NB4 (cell line): ENCODE data around the gene SETD5.

Experiments
- DNase-seq: peaks from one replicate; pipeline ENCODE4 v3.0.0; 2010; ENCODE audit warnings: low read depth
- H3K4me3 ChIP-seq: one replicate; pipeline ENCODE4 v1.5.1; 2011; ENCODE audit warnings: mild to moderate bottlenecking, low read depth, low read length, moderate library complexity
- MYC ChIP-seq: IDR thresholded peaks from 2 replicates; pipeline ENCODE4 v1.6.1; 2011; ENCODE audit warnings: low read depth, low read length
- POLR2A ChIP-seq: IDR thresholded peaks from 2 replicates; pipeline ENCODE4 v1.6.1; 2011; ENCODE audit warnings: mild to moderate bottlenecking; ENCODE audit not compliant: insufficient read length; ENCODE audit errors: extremely low read depth
- TF ChIP-seq, protein P1 (sequence below): IDR thresholded peaks from one replicate; pipeline ENCODE4 v1.5.1; 2012; ENCODE audit warnings: low read depth, low read length
- TF ChIP-seq, protein P2 (sequence below): IDR thresholded peaks from 2 replicates; pipeline ENCODE4 v1.6.1; 2011; ENCODE audit warnings: low read depth, low read length

Gene SETD5

DNA sequence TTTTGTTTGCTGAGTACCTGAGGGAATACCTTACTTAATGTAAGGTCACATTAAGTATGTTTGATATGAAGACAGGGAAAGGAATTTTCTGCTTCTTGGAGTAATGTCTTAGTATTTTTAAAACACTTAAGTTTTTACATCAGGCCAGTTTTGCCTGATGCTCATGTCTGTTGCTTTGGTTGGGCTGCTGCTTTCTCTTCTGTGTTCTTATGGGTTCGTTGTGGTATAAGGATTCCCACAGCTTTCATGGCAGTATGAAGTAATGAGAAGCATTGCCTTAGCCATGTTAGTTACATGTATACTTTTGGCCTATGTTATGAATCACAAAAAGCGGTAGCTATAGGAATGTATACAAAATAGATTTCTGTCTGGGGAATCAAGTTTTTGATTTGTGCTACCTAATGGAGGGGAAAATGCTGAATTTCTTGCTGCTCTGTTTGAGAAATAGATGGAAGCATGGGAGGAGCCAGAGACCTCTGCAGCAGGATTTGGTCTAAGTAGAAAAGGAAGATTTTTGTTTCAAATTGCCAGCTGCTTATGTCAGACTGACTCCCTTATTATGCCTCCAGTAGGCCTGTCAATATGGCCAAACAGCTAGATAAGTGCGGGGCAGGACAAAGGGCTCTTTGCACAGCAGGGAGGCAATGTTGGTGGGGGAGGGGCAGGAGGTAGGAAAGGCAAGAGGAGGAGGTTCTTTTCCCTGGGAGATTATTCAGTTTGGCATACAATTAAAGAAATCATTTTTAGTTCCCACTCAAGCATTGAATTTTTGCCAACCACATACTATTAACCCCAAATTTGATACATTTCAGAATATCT lies 5.2 kb downstream of the SETD5 start:
- H3K4me3 ChIP-seq, result peak overlapping the region; percentile 40
- TF ChIP-seq, protein P1, sequence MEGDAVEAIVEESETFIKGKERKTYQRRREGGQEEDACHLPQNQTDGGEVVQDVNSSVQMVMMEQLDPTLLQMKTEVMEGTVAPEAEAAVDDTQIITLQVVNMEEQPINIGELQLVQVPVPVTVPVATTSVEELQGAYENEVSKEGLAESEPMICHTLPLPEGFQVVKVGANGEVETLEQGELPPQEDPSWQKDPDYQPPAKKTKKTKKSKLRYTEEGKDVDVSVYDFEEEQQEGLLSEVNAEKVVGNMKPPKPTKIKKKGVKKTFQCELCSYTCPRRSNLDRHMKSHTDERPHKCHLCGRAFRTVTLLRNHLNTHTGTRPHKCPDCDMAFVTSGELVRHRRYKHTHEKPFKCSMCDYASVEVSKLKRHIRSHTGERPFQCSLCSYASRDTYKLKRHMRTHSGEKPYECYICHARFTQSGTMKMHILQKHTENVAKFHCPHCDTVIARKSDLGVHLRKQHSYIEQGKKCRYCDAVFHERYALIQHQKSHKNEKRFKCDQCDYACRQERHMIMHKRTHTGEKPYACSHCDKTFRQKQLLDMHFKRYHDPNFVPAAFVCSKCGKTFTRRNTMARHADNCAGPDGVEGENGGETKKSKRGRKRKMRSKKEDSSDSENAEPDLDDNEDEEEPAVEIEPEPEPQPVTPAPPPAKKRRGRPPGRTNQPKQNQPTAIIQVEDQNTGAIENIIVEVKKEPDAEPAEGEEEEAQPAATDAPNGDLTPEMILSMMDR, result no peak
- no peak for TF ChIP-seq MYC
- TF ChIP-seq, protein P2, sequence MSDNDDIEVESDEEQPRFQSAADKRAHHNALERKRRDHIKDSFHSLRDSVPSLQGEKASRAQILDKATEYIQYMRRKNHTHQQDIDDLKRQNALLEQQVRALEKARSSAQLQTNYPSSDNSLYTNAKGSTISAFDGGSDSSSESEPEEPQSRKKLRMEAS, result no peak
- no peak for TF ChIP-seq POLR2A
- peak; percentile 44 for DNase-seq

DNA sequence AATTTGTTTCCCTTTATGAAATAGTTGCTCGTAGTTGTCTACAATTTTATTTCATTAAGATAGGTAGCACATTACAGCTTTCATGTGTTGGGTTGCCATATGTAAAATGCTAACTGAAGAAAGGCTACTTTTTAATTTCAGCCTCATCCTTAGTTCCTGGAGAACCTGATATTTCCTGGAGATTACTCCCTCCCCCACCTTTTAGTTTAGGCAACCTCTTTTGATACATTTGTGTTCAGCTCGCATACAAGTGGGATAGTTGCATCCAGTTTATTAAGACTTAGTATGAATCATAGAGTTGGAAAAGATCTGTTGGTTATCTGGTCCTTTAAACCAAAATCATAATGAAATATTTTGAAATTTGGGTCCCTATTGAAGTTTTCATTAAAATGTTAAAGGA lies 6.0 kb downstream of the SETD5 start:
- H3K4me3 ChIP-seq, result peak overlapping the region; percentile 0
- no peak for TF ChIP-seq POLR2A
- TF ChIP-seq MYC, result no peak
- TF ChIP-seq, protein P1, result no peak
- TF ChIP-seq, protein P2, result no peak
- no peak for DNase-seq

DNA sequence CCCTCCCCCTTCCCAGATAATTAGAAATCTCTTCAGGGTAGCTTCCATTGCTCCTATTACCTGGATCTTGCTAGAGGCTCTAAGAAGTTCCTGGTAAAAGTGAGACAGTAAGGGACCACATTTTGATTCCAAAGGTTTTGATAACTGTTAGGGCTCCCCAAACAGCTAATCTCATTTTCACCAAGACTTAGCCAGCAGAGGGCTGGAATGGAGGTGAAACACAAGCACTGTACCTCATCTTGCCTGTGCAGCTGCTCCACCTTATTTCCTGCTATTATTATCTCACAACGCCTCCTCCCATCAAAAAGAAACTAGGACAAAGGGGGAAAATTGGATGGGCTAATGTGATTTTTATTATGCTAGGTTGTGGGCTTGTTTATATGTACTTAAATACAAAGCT lies 7.3 kb downstream of the SETD5 start:
- no peak overlapping the region for H3K4me3 ChIP-seq
- no peak for DNase-seq
- TF ChIP-seq POLR2A, result no peak
- TF ChIP-seq, protein P1, result no peak
- no peak for TF ChIP-seq MYC
- TF ChIP-seq, protein P2, result no peak

DNA sequence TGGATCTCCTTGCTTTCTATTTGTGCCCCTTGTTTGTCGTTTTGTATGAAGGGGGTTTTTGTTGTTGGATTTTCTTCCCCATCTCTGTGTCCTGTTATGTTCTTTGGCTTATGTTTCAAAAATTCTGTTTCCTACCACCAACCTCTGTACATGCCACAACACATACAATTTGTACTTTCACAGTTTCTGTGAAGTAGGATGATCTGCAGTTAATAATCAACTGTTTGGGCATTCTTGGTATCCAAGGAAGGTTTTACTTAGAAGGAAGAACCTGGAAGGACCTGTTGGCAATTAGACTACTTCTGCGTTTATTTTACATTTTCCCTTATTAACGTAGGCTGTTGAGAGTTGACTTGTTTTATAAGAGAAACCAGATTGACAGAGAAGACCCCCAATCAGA lies 8.3 kb downstream of the SETD5 start:
- peak overlapping the region; percentile 7 for H3K4me3 ChIP-seq
- TF ChIP-seq MYC (no peak), POLR2A (no peak)
- TF ChIP-seq, protein P2, result no peak
- TF ChIP-seq, protein P1, result no peak
- no peak for DNase-seq

DNA sequence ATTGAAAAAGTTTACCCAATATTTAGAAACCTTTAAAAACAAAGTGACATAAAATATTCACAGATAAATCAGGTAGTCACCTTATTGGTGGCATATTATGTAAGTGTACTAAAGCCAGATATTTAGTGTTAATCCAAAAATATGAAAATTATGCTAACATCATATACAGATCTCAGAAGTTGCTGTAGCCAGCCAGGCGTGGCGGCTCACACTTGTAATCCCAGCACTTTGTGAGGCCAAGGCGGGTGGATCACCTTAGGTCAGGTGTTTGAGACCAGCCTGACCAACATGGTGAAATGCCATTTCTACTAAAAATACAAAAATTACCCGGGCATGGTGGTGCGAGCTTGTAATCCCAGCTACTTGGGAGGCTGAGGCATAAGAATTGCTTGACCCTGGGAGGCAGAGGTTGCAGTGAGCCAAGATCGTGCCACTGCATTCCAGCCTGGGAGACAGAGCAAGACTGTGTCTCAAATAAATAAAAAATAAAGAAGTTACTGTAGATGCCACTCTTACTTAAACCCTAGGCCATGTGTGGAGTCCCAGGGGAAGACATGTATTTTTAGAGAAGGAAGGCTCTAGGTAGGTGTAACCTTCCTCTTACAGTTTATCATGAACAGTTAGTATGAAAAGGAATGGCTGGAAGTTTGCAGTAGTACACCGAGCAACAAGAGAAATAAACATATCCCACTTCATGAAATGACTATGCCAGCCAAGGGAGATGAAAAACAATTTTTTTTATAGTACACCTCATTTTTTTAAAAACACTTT lies 9.6 kb downstream of the SETD5 start:
- TF ChIP-seq, protein P2, result no peak
- TF ChIP-seq MYC, result no peak
- TF ChIP-seq, protein P1, result no peak
- no peak for TF ChIP-seq POLR2A
- no peak overlapping the region for H3K4me3 ChIP-seq
- peak; percentile 49 for DNase-seq
